GM12878 (cell line): ENCODE data around the gene ICA1.

Source experiments
- CREM ChIP-seq: IDR thresholded peaks from 2 replicates; pipeline ENCODE4 v1.6.1; 2014; ENCODE audit warnings: antibody characterized with exemption, low read depth
- CTCF ChIP-seq, 3 experiments: IDR thresholded peaks in 2 of 3; conservative IDR thresholded peaks in 1 of 3; 2 replicates each; pipeline ENCODE4 v1.5.1; 2011; ENCODE audit warnings: low read depth in 3 of 3, low read length in 3 of 3, mild to moderate bottlenecking in 3 of 3, control low read depth in 2 of 3, moderate library complexity in 2 of 3, inconsistent platforms in 1 of 3, mixed read lengths in 1 of 3; ENCODE audit not compliant: control insufficient read depth in 2 of 3, insufficient read depth in 1 of 3; ENCODE audit errors: extremely low read depth in 1 of 3
- E2F4 ChIP-seq: IDR thresholded peaks from 2 replicates; pipeline ENCODE4 v1.6.1; 2012; ENCODE audit warnings: low read depth, low read length, improper control_type of control experiment
- GABPA ChIP-seq: IDR thresholded peaks from 2 replicates; pipeline ENCODE4 v1.6.1; 2014; ENCODE audit warnings: antibody characterized with exemption, low read depth, mild to moderate bottlenecking, inconsistent platforms
- HDAC6 ChIP-seq: fragments of 200-600 bp; sonication (generic); IDR thresholded peaks from one replicate; pipeline ENCODE4 v1.8.0; 2017; ENCODE audit warnings: antibody characterized with exemption; ENCODE audit not compliant: unreplicated experiment
- MEF2A ChIP-seq: IDR thresholded peaks from 2 replicates; pipeline ENCODE4 v1.6.1; 2011; ENCODE audit warnings: low read depth, mild to moderate bottlenecking, low read length, moderate library complexity; ENCODE audit not compliant: insufficient read depth
- POLR2AphosphoS5 ChIP-seq: IDR thresholded peaks from 2 replicates; pipeline ENCODE4 v1.6.1; 2011; ENCODE audit warnings: mild to moderate bottlenecking, low read length, inconsistent platforms
- STAT1 ChIP-seq: fragments of 450-650 bp; conservative IDR thresholded peaks from 2 replicates; pipeline ENCODE4 v1.6.1; 2014; ENCODE audit warnings: antibody characterized with exemption, mild to moderate bottlenecking
- SUPT20H ChIP-seq: IDR thresholded peaks from 2 replicates; pipeline ENCODE4 v1.6.1; 2011; ENCODE audit warnings: low read depth, mild to moderate bottlenecking, low read length, moderate library complexity, borderline replicate concordance; ENCODE audit not compliant: control insufficient read depth
- YY1 ChIP-seq: IDR thresholded peaks from 2 replicates; pipeline ENCODE4 v1.6.1; 2011; ENCODE audit warnings: low read depth, mild to moderate bottlenecking, low read length
- ZNF274 ChIP-seq: IDR thresholded peaks from one replicate; pipeline ENCODE4 v1.8.0; 2011; ENCODE audit not compliant: insufficient read length, insufficient read depth

GRCh38 chr7:8205537-8205936 is 56.4 kb downstream of the ICA1 start:
- TF ChIP-seq CREM: no peak
- TF ChIP-seq SUPT20H: no peak
- no peak for TF ChIP-seq HDAC6
- TF ChIP-seq STAT1: no peak
- no peak for TF ChIP-seq ZNF274
- no peak for TF ChIP-seq CTCF (IDR thresholded peaks at IDR 0.05 in 2 of 3, conservative IDR thresholded peaks at IDR 0.05 in 1 of 3; ENCODE audit: control insufficient read depth in 2 of 3, extremely low read depth in 1 of 3, insufficient read depth in 1 of 3, low read depth in 3 of 3, low read length in 3 of 3)
- TF ChIP-seq E2F4: no peak
- TF ChIP-seq YY1: no peak
- no peak for TF ChIP-seq GABPA
- no peak for TF ChIP-seq MEF2A
- no peak for TF ChIP-seq POLR2AphosphoS5
